GM23338 (cell line): Measurements from ENCODE around the gene OR1J2. TPM values are rescaled to one million over a fixed set of nuclear protein-coding genes. Genes with fewer than 3 reads are reported as not detected.

ENCODE experiments used
- ATAC-seq: fragments of 200-7000 bp; cut with Tn5 transposase; 3 replicates; pipeline ENCODE4 v1.9.1; 2020
- DNase-seq: peaks from one replicate; pipeline ENCODE4 v3.0.0-alpha.2; 2015; ENCODE audit warnings: low spot score
- H2AFZ ChIP-seq: fragments of 200-600 bp; sonication (generic); 2 replicates; pipeline ENCODE4 v1.8.0; 2016; ENCODE audit warnings: antibody characterized with exemption, mild to moderate bottlenecking, moderate library complexity
- H3F3A ChIP-seq: fragments of 200-600 bp; sonication (generic); replicated peaks from 2 replicates; pipeline ENCODE4 v1.8.0; 2017; ENCODE audit warnings: antibody characterized with exemption, mixed run types, low read depth
- H3K27ac ChIP-seq: fragments of 200-600 bp; sonication (generic); 2 replicates; pipeline ENCODE4 v1.6.1; 2016; ENCODE audit warnings: low read depth
- H3K27me3 ChIP-seq: fragments of 200-600 bp; sonication (generic); 2 replicates; pipeline ENCODE4 v1.8.0; 2016; ENCODE audit warnings: mild to moderate bottlenecking, mixed run types, moderate library complexity; ENCODE audit not compliant: insufficient read depth
- H3K36me3 ChIP-seq: fragments of 200-600 bp; sonication (generic); 2 replicates; pipeline ENCODE4 v1.8.0; 2016; ENCODE audit warnings: mild to moderate bottlenecking; ENCODE audit not compliant: insufficient read depth
- H3K4me1 ChIP-seq: fragments of 200-600 bp; sonication (generic); 2 replicates; pipeline ENCODE4 v1.8.0; 2016; ENCODE audit warnings: mild to moderate bottlenecking, moderate library complexity; ENCODE audit not compliant: insufficient read depth
- H3K4me2 ChIP-seq: fragments of 200-600 bp; sonication (generic); 2 replicates; pipeline ENCODE4 v1.7.1; 2017; ENCODE audit warnings: mixed run types
- H3K4me3 ChIP-seq: fragments of 200-600 bp; sonication (generic); 2 replicates; pipeline ENCODE4 v1.6.1; 2016; ENCODE audit warnings: mixed run types
- H3K79me2 ChIP-seq: fragments of 200-600 bp; sonication (generic); replicated peaks from 2 replicates; pipeline ENCODE4 v1.8.0; 2017; ENCODE audit warnings: mild to moderate bottlenecking; ENCODE audit not compliant: insufficient read depth
- H3K9me2 ChIP-seq: fragments of 200-600 bp; sonication (generic); 2 replicates; pipeline ENCODE4 v1.8.0; 2017; ENCODE audit not compliant: insufficient read depth
- H4K20me1 ChIP-seq: fragments of 200-600 bp; sonication (generic); replicated peaks from 2 replicates; pipeline ENCODE4 v1.8.0; 2017; ENCODE audit warnings: mild to moderate bottlenecking; ENCODE audit not compliant: insufficient read depth
- H3K27ac Mint-ChIP-seq: 2 replicates; pipeline ENCODE4 v1.8.0; 2020; ENCODE audit warnings: inconsistent platforms, mild to moderate bottlenecking, moderate library complexity, mixed read lengths
- H3K27me3 Mint-ChIP-seq: 3 replicates; pipeline ENCODE4 v1.8.0; 2022; ENCODE audit warnings: low read depth, mild to moderate bottlenecking, moderate library complexity, mixed read lengths, inconsistent platforms; ENCODE audit not compliant: insufficient read depth, poor library complexity
- H3K36me3 Mint-ChIP-seq: 3 replicates; pipeline ENCODE4 v1.8.0; 2021; ENCODE audit warnings: low read depth, mild to moderate bottlenecking, inconsistent platforms, moderate library complexity, mixed read lengths
- H3K4me1 Mint-ChIP-seq: 3 replicates; pipeline ENCODE4 v1.8.0; 2020; ENCODE audit warnings: mild to moderate bottlenecking, inconsistent platforms, mixed read lengths
- H3K4me3 Mint-ChIP-seq: 3 replicates; pipeline ENCODE4 v1.8.0; 2021; ENCODE audit warnings: moderate library complexity, mild to moderate bottlenecking, inconsistent platforms, mixed read lengths
- H3K9me3 Mint-ChIP-seq: 3 replicates; pipeline ENCODE4 v1.8.0; 2020; ENCODE audit warnings: moderate library complexity, mild to moderate bottlenecking, inconsistent platforms, mixed read lengths
- CREB1 ChIP-seq: fragments of 250-450 bp; sonication (Bioruptor Pico); IDR thresholded peaks from 2 replicates; pipeline ENCODE4 v1.5.0; 2020; ENCODE audit warnings: low read depth, mild to moderate bottlenecking, moderate library complexity
- EZH2phosphoT487 ChIP-seq: fragments of 200-600 bp; sonication (generic); IDR thresholded peaks from one replicate; pipeline ENCODE4 v1.8.1; 2018; ENCODE audit warnings: antibody characterized with exemption; ENCODE audit not compliant: unreplicated experiment
- JUNB ChIP-seq: IDR thresholded peaks from one replicate; pipeline ENCODE4 v1.6.1; 2016; ENCODE audit warnings: antibody characterized with exemption; ENCODE audit not compliant: unreplicated experiment
- POLR2AphosphoS5 ChIP-seq: IDR thresholded peaks from 2 replicates; pipeline ENCODE4 v1.6.1; 2016; ENCODE audit warnings: antibody characterized with exemption, low read depth
- STAT1 ChIP-seq: IDR thresholded peaks from one replicate; pipeline ENCODE4 v1.6.1; 2016; ENCODE audit warnings: antibody characterized with exemption; ENCODE audit not compliant: unreplicated experiment
- ZNF114 ChIP-seq: fragments of 250-450 bp; sonication (Bioruptor Pico); IDR thresholded peaks from 2 replicates; pipeline ENCODE4 v1.5.0; 2020; ENCODE audit warnings: mild to moderate bottlenecking, moderate library complexity
- ZNF331 ChIP-seq: fragments of 250-450 bp; sonication (Bioruptor Pico); IDR thresholded peaks from 2 replicates; pipeline ENCODE4 v1.5.0; 2020; ENCODE audit warnings: low read depth, mild to moderate bottlenecking, moderate library complexity
- polyA plus RNA-seq: library from polyadenylated mRNA; unstranded; fragments of >200 nt; fragmentation: Nextera tagmentation; extraction: Ambion mirVana; gene quantifications from 2 replicates; pipeline ENCODE4 v1.2.1, GENCODE V29; 2016
- total RNA-seq: library from RNA; depleted of rRNA; stranded (reverse); fragments of >200 nt; shearing (Covaris generic); gene quantifications from 2 replicates; pipeline ENCODE4 v1.2.3, GENCODE V29; 2014
- TF ChIP-seq, protein P1 (sequence below): fragments of 250-450 bp; sonication (Bioruptor Pico); IDR thresholded peaks from 2 replicates; pipeline ENCODE4 v1.5.0; 2020; ENCODE audit warnings: mild to moderate bottlenecking, moderate library complexity
- TF ChIP-seq, protein P2 (sequence below): IDR thresholded peaks from 2 replicates; pipeline ENCODE4 v1.6.1; 2016; ENCODE audit warnings: antibody characterized with exemption

Gene OR1J2
- total and polyA plus RNA-seq, 2 experiments from 2014 or later, result not detected

- TF ChIP-seq, protein P1, sequence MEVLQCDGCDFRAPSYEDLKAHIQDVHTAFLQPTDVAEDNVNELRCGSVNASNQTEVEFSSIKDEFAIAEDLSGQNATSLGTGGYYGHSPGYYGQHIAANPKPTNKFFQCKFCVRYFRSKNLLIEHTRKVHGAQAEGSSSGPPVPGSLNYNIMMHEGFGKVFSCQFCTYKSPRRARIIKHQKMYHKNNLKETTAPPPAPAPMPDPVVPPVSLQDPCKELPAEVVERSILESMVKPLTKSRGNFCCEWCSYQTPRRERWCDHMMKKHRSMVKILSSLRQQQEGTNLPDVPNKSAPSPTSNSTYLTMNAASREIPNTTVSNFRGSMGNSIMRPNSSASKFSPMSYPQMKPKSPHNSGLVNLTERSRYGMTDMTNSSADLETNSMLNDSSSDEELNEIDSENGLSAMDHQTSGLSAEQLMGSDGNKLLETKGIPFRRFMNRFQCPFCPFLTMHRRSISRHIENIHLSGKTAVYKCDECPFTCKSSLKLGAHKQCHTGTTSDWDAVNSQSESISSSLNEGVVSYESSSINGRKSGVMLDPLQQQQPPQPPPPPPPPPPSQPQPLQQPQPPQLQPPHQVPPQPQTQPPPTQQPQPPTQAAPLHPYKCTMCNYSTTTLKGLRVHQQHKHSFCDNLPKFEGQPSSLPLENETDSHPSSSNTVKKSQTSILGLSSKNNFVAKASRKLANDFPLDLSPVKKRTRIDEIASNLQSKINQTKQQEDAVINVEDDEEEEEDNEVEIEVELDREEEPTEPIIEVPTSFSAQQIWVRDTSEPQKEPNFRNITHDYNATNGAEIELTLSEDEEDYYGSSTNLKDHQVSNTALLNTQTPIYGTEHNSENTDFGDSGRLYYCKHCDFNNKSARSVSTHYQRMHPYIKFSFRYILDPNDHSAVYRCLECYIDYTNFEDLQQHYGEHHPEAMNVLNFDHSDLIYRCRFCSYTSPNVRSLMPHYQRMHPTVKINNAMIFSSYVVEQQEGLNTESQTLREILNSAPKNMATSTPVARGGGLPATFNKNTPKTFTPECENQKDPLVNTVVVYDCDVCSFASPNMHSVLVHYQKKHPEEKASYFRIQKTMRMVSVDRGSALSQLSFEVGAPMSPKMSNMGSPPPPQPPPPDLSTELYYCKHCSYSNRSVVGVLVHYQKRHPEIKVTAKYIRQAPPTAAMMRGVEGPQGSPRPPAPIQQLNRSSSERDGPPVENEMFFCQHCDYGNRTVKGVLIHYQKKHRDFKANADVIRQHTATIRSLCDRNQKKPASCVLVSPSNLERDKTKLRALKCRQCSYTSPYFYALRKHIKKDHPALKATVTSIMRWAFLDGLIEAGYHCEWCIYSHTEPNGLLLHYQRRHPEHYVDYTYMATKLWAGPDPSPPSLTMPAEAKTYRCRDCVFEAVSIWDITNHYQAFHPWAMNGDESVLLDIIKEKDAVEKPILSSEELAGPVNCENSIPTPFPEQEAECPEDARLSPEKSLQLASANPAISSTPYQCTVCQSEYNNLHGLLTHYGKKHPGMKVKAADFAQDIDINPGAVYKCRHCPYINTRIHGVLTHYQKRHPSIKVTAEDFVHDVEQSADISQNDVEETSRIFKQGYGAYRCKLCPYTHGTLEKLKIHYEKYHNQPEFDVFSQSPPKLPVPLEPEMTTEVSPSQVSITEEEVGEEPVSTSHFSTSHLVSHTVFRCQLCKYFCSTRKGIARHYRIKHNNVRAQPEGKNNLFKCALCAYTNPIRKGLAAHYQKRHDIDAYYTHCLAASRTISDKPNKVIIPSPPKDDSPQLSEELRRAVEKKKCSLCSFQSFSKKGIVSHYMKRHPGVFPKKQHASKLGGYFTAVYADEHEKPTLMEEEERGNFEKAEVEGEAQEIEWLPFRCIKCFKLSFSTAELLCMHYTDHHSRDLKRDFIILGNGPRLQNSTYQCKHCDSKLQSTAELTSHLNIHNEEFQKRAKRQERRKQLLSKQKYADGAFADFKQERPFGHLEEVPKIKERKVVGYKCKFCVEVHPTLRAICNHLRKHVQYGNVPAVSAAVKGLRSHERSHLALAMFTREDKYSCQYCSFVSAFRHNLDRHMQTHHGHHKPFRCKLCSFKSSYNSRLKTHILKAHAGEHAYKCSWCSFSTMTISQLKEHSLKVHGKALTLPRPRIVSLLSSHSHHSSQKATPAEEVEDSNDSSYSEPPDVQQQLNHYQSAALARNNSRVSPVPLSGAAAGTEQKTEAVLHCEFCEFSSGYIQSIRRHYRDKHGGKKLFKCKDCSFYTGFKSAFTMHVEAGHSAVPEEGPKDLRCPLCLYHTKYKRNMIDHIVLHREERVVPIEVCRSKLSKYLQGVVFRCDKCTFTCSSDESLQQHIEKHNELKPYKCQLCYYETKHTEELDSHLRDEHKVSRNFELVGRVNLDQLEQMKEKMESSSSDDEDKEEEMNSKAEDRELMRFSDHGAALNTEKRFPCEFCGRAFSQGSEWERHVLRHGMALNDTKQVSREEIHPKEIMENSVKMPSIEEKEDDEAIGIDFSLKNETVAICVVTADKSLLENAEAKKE (CRISPR knock-in tag), result no peak
- TF ChIP-seq JUNB, result no peak
Measured at GRCh38 chr9:122546196-122546595, 35.6 kb downstream of the OR1J2 start (continued).

GRCh38 chr9:122551371-122551770 lies 40.8 kb downstream of the OR1J2 start:
- H3K9me2 ChIP-seq, result no peaks in the 10 kb centered on the region; the same call in 1 of the 2 replicates
- no peaks in the 10 kb centered on the region for H3K79me2 ChIP-seq
- ATAC-seq (no peak), DNase-seq (no peak)
- Mint-ChIP-seq H3K4me3 (no peak overlapping the region), H3K4me1 (no peaks in the 10 kb centered on the region), H3K9me3 (peaks cover 70% of the 10 kb centered on the region), H3K36me3 (peaks cover 3% of the 10 kb centered on the region; the same call in 2 of the 3 replicates), H3K27me3 (peaks cover 4% of the 10 kb centered on the region), H3K27ac (no peak overlapping the region)
- no peak overlapping the region for H3K4me3 ChIP-seq
- no peak for TF ChIP-seq POLR2AphosphoS5
- no peak for TF ChIP-seq JUNB
- TF ChIP-seq ZNF331 (CRISPR knock-in tag), result no peak
- no peak for TF ChIP-seq EZH2phosphoT487
- TF ChIP-seq STAT1, result no peak
- TF ChIP-seq, protein P1 (CRISPR knock-in tag), result no peak
- TF ChIP-seq ZNF114, result no peak
- TF ChIP-seq, protein P2, sequence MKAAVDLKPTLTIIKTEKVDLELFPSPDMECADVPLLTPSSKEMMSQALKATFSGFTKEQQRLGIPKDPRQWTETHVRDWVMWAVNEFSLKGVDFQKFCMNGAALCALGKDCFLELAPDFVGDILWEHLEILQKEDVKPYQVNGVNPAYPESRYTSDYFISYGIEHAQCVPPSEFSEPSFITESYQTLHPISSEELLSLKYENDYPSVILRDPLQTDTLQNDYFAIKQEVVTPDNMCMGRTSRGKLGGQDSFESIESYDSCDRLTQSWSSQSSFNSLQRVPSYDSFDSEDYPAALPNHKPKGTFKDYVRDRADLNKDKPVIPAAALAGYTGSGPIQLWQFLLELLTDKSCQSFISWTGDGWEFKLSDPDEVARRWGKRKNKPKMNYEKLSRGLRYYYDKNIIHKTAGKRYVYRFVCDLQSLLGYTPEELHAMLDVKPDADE, result no peak
- TF ChIP-seq CREB1, result no peak
- H3K36me3 ChIP-seq, result no peaks in the 10 kb centered on the region
- no peaks in the 10 kb centered on the region for H3F3A ChIP-seq
- no peaks in the 10 kb centered on the region for H3K27me3 ChIP-seq
- H3K4me2 ChIP-seq, result no peak overlapping the region
- H2AFZ ChIP-seq, result no peak overlapping the region
- H3K27ac ChIP-seq, result no peak overlapping the region
- no peaks in the 10 kb centered on the region for H3K4me1 ChIP-seq
- H4K20me1 ChIP-seq, result no peaks in the 10 kb centered on the region
